Adipocyte (in vitro differentiated cells): ENCODE data around the gene ME2.
A peak's percentile ranks its signal among the peaks of the same experiment; 100 is the strongest.
"Not testable (repeated sequence)": the region's sequence is repeated elsewhere in the genome, so short reads cannot be mapped to it uniquely, and the experiment has no call there.

Experiments
- DNase-seq: peaks from one replicate; pipeline ENCODE4 v3.0.0-alpha.2; 2015; ENCODE audit warnings: low read depth
- H3K27me3 ChIP-seq: replicated peaks from 2 replicates; pipeline ENCODE4 v1.7.0; 2013; ENCODE audit warnings: mild to moderate bottlenecking, low read length, moderate library complexity; ENCODE audit not compliant: control insufficient read depth, insufficient read depth
- H3K36me3 ChIP-seq: 2 replicates; pipeline ENCODE4 v1.7.0; 2013; ENCODE audit warnings: low read length, mild to moderate bottlenecking, moderate library complexity; ENCODE audit not compliant: control insufficient read depth, insufficient read depth, severe bottlenecking
- H3K4me1 ChIP-seq: 2 replicates; pipeline ENCODE4 v1.7.0; 2013; ENCODE audit warnings: mild to moderate bottlenecking, low read length, moderate library complexity; ENCODE audit not compliant: control insufficient read depth, insufficient read depth
- H3K4me3 ChIP-seq: 2 replicates; pipeline ENCODE4 v1.7.0; 2013; ENCODE audit warnings: mild to moderate bottlenecking, low read length, moderate library complexity
- H3K9ac ChIP-seq: 2 replicates; pipeline ENCODE4 v1.7.0; 2013; ENCODE audit warnings: mild to moderate bottlenecking, low read length, moderate library complexity
- H3K9me3 ChIP-seq: 2 replicates; pipeline ENCODE4 v1.7.0; 2013; ENCODE audit warnings: mild to moderate bottlenecking, low read length, moderate library complexity; ENCODE audit not compliant: control insufficient read depth

Gene ME2

GRCh38 chr18:50847192-50847591 lies 31.7 kb upstream of the ME2 start:
- H3K36me3 ChIP-seq: no peaks in the 10 kb centered on the region
- no peak overlapping the region for H3K9ac ChIP-seq
- no peaks in the 10 kb centered on the region for H3K9me3 ChIP-seq
- no peak overlapping the region for H3K4me3 ChIP-seq
- H3K27me3 ChIP-seq: no peaks in the 10 kb centered on the region
- no peak for DNase-seq
- no peaks in the 10 kb centered on the region for H3K4me1 ChIP-seq

DNA sequence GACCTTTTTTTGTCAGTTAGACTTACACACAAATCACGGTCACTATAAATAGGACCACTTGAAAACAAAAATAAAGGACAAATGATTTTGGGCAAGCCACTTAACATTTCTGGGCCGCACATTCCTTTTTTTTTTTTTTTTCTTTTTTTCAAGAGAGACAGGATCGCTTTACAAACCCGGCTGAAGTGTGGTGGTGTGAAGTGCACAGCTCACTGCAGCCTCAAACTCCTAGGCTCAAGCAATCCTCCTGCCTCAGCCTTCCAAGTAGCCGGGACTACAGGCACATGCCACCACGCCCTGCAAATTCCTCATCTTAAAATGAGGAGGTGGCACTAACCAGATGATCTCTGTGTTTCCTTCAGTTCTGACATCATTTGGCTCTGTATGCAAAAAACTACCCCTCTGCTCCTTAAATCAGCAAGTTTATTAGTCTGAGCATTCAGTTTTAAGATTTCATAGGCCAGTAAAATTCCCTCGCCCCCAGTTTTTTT lies 30.8 kb upstream of the ME2 start:
- no peak overlapping the region for H3K9ac ChIP-seq
- H3K36me3 ChIP-seq: no peaks in the 10 kb centered on the region
- H3K9me3 ChIP-seq: no peaks in the 10 kb centered on the region
- no peak for DNase-seq
- H3K4me1 ChIP-seq: no peaks in the 10 kb centered on the region
- no peaks in the 10 kb centered on the region for H3K27me3 ChIP-seq
- no peak overlapping the region for H3K4me3 ChIP-seq

- Histone ChIP-seq H3K4me1 (peaks cover 5% of the 10 kb centered on the region), H3K9me3 (no peaks in the 10 kb centered on the region), H3K4me3 (no peak overlapping the region), H3K36me3 (no peaks in the 10 kb centered on the region), H3K9ac (no peak overlapping the region), H3K27me3 (no peaks in the 10 kb centered on the region)
- no peak for DNase-seq
These were observed 29.9 kb upstream of the ME2 start for GRCh38 chr18:50848991-50849390.

DNA sequence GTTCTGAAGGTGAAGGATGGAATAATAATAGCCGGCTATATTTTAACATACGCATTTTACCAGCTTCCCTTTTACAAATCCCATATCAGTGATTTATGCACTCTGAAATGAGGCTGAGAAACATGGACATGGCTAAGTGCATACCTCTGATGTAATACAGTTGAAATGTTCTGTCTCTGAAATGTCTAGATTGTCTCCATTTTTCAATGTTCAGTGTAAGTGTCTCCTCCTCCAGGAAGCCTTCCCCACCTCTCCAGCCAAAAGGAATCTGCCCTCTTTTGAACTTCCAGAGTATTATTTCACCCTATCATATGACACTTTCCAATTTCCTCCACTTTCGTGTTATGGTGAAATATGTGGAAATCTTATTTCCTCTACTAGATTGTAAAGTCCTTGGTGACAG lies 29.5 kb upstream of the ME2 start:
- no peaks in the 10 kb centered on the region for H3K9me3 ChIP-seq
- H3K27me3 ChIP-seq: no peaks in the 10 kb centered on the region
- H3K9ac ChIP-seq: no peak overlapping the region
- peaks cover 5% of the 10 kb centered on the region for H3K4me1 ChIP-seq
- no peak overlapping the region for H3K4me3 ChIP-seq
- DNase-seq: peak; percentile 33
- no peaks in the 10 kb centered on the region for H3K36me3 ChIP-seq

DNA sequence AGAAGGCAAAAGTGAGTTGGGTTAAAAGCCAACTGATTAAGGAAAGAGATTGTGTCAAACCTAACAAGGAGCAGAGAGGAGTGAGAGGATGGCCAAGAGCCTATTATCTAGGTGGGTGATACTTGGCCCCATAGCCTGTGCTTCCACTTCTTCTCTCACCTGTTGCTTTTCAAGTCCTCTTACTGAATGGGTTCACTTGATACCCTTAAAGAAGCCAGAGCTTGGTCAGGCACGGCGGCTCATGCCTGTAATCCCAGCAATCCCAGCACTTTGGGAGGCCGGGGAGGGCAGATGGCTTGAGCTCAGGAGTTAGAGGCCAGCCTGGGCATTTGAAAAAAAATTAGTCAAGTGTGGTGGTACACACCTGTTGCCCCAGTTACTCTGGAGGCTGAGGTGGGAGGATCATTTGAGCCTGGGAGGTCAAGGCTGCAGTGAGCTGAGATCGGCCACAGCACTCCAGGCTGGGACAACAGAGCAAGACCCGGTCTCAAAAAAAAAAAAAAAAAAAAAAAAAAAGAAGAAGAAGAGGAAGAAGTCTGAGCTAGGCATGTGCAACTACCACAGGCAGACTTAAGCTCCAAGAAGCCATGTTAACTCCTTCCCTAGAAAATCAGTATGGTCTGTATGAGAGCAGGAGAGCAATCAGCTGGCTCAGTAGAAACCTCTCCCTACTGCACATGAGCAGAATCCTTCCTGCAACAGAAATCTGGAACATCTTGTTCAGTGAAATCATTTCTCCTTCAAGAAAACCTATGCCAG lies 28.4 kb upstream of the ME2 start:
- DNase-seq: no peak
- Histone ChIP-seq H3K36me3 (no peaks in the 10 kb centered on the region), H3K9ac (no peak overlapping the region), H3K9me3 (no peaks in the 10 kb centered on the region), H3K4me3 (no peak overlapping the region), H3K4me1 (peaks cover 5% of the 10 kb centered on the region), H3K27me3 (no peaks in the 10 kb centered on the region)

DNA sequence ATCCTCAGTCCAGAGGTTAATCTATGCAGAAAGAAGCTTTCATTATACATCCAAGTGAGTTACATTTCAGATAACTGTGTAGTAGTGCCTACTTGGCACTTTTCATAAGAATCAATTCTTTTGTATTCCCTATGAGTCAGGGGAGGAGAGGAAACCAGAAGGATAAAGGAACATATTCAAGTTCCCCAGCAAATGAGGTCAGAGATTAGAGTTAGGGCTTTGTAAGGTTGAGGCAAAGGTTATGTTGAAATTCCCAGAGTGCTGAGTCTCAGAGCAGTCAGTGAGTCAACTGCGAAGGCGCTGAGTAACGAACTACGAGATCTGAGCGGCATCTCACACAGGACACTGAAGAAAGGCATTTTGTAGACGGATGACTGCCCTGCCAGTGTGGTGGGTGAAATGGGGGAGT lies 25.1 kb upstream of the ME2 start:
- no peak for DNase-seq
- no peaks in the 10 kb centered on the region for H3K27me3 ChIP-seq
- no peaks in the 10 kb centered on the region for H3K36me3 ChIP-seq
- H3K9me3 ChIP-seq: no peaks in the 10 kb centered on the region
- peaks cover 5% of the 10 kb centered on the region for H3K4me1 ChIP-seq
- H3K9ac ChIP-seq: no peak overlapping the region
- no peak overlapping the region for H3K4me3 ChIP-seq

- no peak for DNase-seq
- H3K9me3 ChIP-seq: no peaks in the 10 kb centered on the region
- no peaks in the 10 kb centered on the region for H3K36me3 ChIP-seq
- H3K4me3 ChIP-seq: no peak overlapping the region
- no peaks in the 10 kb centered on the region for H3K27me3 ChIP-seq
- peaks cover 5% of the 10 kb centered on the region for H3K4me1 ChIP-seq
- H3K9ac ChIP-seq: no peak overlapping the region
These were observed 22.8 kb upstream of the ME2 start for GRCh38 chr18:50855976-50856757.

GRCh38 chr18:50857166-50857565 lies 21.8 kb upstream of the ME2 start:
- H3K9ac ChIP-seq, DNase-seq, H3K27me3 ChIP-seq, H3K4me1 ChIP-seq, H3K36me3 ChIP-seq, H3K9me3 ChIP-seq, H3K4me3 ChIP-seq: not testable (repeated sequence)

DNA sequence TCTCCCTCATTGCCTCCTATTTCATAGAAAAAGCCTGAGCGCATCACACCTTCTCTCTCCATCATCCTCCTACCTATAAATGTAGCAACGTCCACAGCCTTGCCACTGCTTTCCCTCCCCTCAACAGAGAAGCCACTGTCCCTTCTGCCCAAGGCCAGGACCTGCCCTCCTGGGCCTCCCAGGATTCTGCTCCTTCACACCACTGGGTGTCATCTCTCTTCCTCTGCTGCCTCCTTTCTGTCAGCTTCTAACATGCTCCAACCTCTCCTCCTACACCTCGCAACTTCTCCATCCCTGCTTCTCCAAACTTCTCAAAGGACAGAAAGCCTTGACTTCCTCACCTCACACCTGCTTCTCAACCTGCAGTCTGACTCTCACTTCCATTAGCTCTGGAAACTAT lies 21.2 kb upstream of the ME2 start:
- H3K4me1 ChIP-seq: peaks cover 5% of the 10 kb centered on the region
- H3K4me3 ChIP-seq: no peak overlapping the region
- no peak for DNase-seq
- no peaks in the 10 kb centered on the region for H3K27me3 ChIP-seq
- no peaks in the 10 kb centered on the region for H3K36me3 ChIP-seq
- H3K9ac ChIP-seq: no peak overlapping the region
- no peaks in the 10 kb centered on the region for H3K9me3 ChIP-seq

- Histone ChIP-seq H3K4me3 (no peak overlapping the region), H3K36me3 (no peaks in the 10 kb centered on the region), H3K9me3 (no peaks in the 10 kb centered on the region), H3K27me3 (no peaks in the 10 kb centered on the region), H3K9ac (no peak overlapping the region), H3K4me1 (no peaks in the 10 kb centered on the region)
- no peak for DNase-seq
These were observed 18.9 kb upstream of the ME2 start for GRCh38 chr18:50859793-50860555.

- no peak overlapping the region for H3K4me3 ChIP-seq
- no peaks in the 10 kb centered on the region for H3K36me3 ChIP-seq
- no peak for DNase-seq
- H3K4me1 ChIP-seq: peaks cover 8% of the 10 kb centered on the region
- H3K9me3 ChIP-seq: no peaks in the 10 kb centered on the region
- H3K9ac ChIP-seq: no peak overlapping the region
- H3K27me3 ChIP-seq: no peaks in the 10 kb centered on the region
These were observed 17.3 kb upstream of the ME2 start for GRCh38 chr18:50861617-50862016.
